ENCODE measurements around the gene FOS.
"Not testable (repeated sequence)": the region's sequence is repeated elsewhere in the genome, so short reads cannot be mapped to it uniquely, and the experiment has no call there.

Gene FOS

DNA sequence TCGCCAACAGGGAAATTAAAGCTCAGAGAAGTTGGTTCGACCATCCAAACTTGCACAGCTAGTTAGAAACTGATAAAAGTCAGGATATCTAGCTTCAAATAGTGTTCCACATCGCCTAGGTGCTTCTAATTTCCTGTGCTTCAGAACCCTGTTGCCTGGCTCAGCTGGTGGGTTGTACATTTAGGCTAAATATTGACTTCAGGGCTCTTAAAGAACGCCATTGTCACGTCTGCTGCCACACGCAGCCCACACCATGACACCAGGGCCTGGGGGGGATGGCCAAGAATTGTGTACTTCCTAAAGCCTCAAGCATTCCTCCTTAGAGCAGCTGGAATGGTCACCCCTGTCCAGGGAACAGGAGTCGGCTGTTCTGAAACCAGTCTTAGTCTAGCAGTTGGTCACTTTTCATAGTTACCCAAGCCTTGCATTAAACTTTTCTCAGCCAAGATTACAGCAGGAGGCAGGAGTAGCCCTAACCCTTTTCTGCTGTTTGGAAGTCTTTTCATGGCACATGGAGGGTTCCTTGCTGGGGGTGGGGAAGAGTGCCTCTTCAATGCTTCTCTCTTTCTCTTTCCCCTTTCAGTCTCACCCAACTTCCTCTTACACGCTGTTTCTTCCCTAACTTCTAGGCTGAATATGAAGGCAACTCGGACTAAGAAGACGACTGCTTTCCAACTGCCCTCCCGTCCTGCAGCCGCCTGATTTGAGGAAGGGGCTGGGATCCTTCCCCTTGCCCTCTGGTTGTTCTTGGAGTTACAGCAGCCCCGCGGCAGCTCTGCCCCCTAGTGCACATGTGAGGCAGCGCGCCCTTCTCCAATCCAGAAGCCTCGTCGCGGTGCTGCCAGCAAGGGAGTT, 17.1 kb downstream of the FOS start:
- peak; percentile 74 for DNase-seq

DNA sequence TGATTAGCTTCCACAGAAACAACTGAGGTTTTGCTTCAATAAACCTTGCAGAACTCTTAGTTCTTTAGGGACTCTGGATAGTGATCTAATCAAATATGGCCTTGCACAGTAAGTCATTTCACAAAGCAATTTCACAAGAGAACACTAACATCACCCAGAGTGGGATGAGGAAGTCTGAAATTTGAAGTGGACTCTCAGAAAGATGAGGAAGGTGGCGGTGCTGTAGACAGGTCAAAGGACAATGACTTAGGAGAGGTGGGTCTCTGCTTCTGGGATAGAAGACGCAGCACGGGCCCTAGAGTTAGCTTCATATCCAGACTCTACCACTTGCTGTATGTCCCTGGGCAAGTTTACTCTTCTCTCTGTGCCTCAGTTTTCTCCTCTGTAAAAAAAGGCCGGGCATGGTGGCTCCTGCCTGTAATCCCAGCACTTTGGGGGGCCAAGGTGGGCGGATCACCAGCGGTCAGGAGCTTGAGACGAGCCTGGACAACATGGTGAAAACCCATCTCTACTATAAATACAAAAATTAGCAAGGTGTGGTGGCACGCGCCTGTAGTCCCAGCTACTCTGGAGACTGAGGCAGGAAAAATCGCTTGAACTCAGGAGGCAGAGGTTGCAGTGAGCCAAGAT, 18.9 kb downstream of the FOS start:
- no peak for DNase-seq

GRCh38 chr14:75298187-75298965, 19.7 kb downstream of the FOS start:
- DNase-seq = no peak

DNA sequence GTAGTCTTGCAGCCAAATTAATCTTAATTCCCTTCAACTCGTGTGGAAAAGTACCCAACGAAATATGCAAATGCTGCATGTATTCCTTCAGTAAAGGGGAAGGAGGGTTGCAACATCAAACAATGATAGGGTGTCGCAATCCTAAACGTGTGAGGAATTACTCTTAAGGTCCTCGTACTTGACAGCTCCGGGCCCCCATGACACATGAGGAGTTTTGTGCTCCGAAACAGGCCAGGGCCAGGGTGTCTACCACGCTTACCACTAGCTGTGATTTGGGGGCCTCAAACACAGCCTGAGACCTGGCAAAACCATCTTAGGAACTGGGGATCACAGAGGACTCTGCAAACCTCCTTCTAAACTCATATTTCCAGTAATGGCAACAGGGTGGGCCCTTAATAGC, 20.4 kb downstream of the FOS start:
- DNase-seq = no peak

- no peak for DNase-seq
Measured at GRCh38 chr14:75299576-75299975, 20.9 kb downstream of the FOS start.

DNA sequence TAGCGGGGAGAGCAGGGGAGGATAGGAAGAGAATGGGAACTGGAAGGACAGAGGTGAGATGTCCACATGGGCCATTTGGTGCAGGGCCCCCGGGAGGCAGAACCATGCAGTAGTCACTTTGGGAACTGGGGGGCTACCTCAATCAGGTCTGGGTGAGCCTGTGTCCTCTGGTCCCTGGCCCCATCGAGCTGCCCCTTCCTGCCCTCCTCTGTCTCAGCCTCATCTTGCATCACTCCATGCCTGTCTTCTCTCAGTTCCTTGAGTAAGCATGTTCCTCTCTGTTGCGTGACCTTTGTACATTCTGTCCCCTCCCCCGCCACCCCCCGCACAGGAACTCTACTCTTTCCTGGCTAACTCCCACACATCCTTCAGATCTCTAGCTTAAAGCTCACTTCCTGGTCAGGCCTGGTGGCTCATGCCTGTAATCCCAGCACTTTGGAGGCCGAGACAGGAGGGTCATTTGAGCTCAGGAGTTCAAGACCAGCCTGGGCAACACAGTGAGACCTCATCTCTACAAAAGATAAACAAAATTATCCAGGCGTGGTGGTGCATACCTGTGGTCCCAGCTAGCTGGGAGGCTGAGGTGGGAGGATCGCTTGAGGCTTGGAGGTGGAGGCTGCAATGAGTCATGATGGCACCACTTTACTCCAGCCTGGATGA, 23.2 kb downstream of the FOS start:
- DNase-seq = no peak

GRCh38 chr14:75303381-75303789, 24.8 kb downstream of the FOS start:
- peak; percentile 86 for DNase-seq

DNA sequence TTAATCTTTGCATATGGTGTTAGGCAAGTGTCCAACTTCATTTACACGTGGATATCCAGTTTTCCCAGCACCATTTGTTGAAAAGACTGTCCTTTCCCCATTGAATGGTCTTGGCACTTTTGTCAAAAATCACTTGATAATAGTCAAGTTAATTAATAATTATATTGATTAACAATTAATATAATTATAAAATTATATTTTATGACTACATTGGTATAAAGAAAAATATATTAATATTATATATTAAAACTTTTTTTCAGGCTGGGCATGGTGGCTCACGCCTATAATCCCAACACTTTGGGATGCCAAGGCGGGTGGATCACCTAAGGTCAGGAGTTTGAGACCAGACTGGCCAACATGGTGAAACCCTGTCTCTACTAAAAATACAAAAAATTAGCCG, 27.8 kb downstream of the FOS start:
- DNase-seq = not testable (repeated sequence)

GRCh38 chr14:75306927-75307699, 28.5 kb downstream of the FOS start:
- DNase-seq = peak; percentile 70

- peak; percentile 89 for DNase-seq
Measured at GRCh38 chr14:75307700-75308379, 29.2 kb downstream of the FOS start.

GRCh38 chr14:75308991-75309390, 30.4 kb downstream of the FOS start:
- not testable (repeated sequence) for DNase-seq

- not testable (repeated sequence) for DNase-seq
Measured at GRCh38 chr14:75309561-75309960, 30.9 kb downstream of the FOS start.

DNA sequence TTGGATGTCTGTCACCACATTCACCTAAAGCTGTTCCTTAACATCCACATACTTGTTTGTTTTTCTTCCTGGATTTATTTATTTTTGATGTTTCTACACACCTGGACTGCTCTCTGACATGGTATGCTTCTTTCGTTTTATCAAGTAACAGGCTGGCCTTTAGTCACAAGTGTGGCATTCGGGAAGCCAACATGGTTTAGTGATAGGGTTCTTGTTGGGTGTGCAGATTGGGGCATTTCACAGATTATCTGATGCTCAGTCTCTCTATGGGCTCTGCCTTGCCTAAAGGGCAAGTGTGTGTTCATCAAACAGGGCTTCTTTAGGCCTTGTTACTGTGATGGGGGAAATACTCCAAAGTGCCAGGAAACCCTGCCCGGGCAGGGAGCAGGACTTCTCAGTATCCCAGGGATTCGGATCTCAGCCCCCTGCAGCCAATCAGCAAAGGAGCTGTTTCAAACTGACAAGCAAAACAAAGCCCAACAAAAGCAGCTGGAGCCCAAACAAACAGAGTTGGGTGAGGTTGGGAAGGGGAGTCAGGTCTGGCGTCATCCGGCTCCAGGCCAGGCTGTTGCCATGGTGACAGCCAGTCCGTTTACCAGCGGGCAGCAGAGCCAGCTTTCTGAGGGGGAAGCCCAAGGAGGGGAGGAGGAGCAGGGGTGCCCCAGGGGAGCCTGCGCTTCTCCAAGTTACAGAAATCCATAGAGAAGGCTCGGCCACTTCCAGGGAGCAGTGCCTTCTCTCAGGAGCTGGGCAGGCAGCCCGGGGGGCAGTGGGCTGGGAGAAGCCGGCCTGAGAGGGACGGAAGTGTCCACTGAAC, 31.9 kb downstream of the FOS start:
- peak; percentile 69 for DNase-seq

DNA sequence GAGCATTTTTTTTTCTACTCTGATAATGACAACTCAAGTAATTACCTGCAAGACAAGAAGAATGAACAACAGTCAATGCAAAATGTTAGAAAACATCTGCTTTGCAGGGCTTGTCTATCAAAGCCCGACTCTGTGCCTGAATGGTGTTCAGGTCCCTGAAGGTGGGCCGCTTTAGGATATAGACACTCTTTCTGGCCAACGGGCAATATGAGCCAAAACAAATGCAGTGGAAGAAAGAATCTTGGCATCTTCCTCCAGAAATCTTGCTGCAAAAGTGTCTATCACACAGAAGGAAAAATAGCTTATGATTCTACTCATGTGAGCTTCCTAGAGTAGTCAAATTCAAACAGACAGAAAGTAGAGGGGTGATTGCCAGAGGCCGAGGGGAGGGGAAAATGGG, 32.7 kb downstream of the FOS start:
- no peak for DNase-seq

DNA sequence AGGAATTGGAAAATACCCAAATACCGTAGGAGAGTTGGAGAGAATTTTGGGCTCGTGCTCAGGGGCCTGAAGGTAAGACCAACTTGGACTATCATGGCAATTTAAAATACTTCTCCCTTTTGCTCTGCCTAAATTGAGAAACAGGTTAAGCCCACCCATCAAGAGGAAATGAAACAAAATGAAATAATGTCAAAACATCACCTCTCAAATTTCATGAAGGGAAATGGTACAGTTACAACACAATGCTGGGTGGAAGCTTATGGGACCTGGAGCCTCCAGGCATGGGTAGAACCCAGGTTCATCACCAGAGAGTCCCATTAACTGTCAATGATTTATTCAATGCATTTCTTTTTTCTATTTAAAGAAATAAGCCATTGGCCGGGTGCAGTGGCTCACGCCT, 33.7 kb downstream of the FOS start:
- DNase-seq = no peak

DNA sequence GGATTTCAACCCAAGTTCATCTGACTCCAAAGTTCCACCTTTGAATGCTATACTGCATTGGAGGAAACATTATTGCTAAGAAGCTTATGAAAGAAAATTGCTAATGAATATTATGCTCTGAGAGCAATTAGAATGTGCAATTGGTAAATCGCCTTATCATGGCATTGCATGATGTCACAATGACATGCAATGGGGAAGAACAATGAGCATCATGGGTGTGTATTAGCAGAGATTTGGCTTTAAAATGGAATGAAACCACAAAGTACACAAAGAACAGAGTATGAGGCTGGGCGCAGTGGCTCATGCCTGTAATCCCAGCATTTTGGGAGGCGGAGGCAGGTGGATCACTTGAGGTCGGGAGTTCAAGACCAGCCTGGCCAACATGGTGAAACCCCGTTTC, 34.7 kb downstream of the FOS start:
- no peak for DNase-seq

DNA sequence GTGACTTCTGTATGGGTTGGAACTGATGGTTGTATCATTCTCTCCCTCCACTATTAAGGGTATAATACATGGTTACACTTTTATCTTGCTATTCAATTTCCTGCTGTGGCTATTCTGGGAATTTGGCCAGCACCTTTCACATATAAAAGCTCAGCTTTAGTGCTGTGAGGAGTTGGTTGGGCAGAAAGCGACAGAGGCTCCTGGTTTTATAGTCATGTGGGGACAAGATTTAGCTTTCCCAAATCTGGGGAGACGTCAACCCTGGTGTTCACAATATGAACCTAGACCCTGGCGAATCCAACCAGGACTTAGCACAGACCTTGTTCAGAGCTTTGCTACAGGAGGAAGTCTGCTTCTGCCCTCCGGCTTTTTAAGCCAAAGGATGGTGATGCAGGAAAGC, 36.5 kb downstream of the FOS start:
- no peak for DNase-seq

GRCh38 chr14:75317148-75317547, 38.5 kb downstream of the FOS start:
- DNase-seq = no peak

GRCh38 chr14:75318353-75318752, 39.7 kb downstream of the FOS start:
- no peak for DNase-seq

- no peak for DNase-seq
Measured at GRCh38 chr14:75319021-75319420, 40.4 kb downstream of the FOS start.

DNA sequence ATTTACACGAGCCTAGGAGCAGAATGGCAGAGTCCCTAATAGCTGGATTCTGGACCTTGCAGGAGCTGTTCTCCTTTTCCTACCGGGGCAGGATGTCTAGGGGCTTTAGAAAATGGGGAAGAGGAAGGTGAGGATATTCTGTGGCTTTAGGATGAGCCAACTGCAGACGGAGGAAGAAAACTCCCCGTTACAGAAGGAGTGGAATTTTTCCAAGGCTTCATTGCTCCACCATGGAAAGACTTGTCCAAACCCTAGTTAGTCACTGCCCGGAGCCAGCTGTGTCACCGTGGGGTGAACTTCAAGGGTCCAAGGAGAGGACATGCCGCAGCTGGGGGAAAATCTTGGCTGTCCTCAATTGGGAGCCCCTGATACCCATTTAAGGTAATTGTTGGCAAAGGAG, 41.6 kb downstream of the FOS start:
- no peak for DNase-seq

Data from NCI-H510A treated with DMSO at 0.1 percent for 48 hours (cell line).